ENCODE measurements around the gene PRSS53.

GRCh38 chr16:31080035-31080629, 8.6 kb downstream of the PRSS53 start:
- no peak for TF ChIP-seq CTCF (conservative IDR thresholded peaks at IDR 0.05; ENCODE audit: low read length)
- TF ChIP-seq EZH2phosphoT487 (IDR thresholded peaks at IDR 0.05; ENCODE audit: borderline replicate concordance, low read depth, low read length), result no peak
